Measurements from ENCODE around the gene POR. TPM values are rescaled to one million over a fixed set of nuclear protein-coding genes. Genes with fewer than 3 reads are reported as not detected.

Gene POR
- total RNA-seq, 1 donor from 2014 or later: 71.5 TPM

DNA sequence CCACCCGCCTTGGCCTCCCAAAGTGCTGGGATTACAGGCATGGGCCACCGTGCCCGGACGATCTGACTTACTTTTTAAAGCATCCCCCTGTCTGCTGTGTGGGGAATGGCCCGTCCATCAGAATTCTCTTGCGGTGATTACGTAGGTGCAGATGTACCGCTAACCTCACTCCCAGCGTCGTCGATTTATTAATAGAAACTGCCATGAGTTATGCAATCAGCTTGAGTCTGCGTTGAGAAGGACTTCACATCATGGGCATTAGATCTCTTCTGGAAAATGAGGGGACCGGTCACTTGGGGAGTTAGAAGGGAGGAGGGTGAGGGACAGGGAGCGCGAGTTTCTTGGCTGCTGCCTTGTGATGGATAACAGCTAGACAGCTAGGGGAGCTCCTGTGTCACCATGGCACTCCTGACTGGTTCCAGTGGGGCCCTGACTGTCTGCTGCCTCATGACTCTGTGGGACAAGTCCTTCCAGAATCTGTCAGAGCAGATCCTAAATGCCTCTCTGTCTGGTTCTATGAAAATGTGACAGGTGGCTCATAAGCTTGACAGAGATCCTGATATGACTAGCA, 35.2 kb downstream of the POR start:
- DNase-seq (ENCODE audit: low spot score): no peak

DNA sequence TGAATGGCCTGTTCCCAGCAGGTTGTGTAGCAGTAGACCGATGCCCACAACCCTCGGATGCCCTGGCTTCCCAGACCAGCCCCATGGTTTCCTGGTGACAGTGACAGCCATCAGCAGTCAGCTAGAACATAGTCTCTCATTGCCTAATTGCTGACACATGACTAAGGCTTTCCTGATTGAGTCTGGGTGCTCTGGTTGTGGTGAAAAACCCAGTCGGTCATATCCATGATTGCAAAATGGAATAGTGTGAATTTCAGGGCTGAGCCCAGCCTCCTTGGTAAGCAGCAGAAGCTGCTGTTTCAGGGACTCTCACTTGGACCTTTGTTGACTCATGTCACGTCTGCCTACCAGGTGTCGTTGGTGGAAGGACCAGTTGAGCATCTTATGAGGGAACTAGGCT, 36.6 kb downstream of the POR start:
- no peak for DNase-seq (ENCODE audit: low spot score)

DNA sequence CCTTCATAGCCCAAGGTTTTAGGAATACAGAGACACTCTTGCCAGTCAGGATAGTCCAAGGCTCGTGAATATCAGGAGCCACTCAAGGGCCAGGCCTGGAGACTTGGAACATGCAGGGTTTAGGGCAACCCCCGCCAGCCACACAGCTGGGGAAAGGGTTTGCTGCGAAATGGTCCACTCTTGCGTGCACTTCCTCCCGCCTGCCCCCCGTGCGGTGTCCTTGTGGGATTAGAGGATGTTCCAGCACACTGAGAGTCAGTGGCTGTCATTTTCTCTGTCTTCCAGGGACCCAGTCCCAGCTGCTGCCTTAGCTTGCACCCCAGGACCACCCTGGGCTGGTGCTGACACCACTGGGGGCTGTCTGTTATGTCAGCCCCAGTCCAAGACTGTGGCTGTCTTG, 38.5 kb downstream of the POR start:
- DNase-seq (ENCODE audit: low spot score): no peak

DNA sequence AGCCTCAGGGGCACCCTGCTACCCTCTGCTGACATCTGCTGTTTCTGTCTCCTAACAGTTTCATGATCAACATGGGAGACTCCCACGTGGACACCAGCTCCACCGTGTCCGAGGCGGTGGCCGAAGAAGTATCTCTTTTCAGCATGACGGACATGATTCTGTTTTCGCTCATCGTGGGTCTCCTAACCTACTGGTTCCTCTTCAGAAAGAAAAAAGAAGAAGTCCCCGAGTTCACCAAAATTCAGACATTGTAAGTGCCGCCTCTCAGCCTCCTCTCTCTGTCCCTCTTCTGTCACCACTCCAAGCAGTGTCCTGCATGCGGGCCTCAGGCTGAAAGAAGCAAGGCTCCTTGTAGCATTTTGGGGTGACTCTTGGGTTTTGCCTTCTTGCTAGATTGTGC, 39.0 kb downstream of the POR start:
- DNase-seq (ENCODE audit: low spot score): no peak

DNA sequence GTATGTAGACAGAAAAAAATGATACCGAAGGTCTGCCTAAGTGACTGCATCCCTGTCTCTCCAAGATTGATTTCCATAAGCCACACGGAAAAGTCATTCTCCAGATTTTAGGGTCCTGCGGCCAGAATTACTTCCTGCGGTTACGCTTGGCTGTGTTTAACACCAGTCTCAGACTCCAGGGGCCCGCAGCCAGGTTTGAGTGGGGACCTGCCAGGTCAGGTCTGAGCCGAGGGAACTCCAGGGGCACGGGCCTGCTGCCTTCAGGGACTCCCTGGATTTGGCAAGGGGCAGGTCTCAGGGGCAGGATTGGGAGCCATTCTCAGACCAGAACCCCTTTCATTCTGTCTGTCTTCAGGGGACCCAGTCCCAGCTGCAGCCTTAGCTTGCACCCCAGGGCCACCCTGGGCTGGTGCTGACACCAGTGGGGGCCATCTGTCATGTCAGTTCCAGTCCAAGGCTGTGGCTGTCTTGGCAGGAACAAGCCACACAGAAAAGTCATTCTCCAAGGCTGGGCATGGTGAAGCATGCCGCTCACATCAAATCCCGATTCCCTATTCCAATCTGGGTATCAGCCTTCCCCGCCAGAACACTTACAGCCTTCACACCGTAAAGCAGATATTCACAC, 40.5 kb downstream of the POR start:
- no peak for DNase-seq (ENCODE audit: low spot score)

DNA sequence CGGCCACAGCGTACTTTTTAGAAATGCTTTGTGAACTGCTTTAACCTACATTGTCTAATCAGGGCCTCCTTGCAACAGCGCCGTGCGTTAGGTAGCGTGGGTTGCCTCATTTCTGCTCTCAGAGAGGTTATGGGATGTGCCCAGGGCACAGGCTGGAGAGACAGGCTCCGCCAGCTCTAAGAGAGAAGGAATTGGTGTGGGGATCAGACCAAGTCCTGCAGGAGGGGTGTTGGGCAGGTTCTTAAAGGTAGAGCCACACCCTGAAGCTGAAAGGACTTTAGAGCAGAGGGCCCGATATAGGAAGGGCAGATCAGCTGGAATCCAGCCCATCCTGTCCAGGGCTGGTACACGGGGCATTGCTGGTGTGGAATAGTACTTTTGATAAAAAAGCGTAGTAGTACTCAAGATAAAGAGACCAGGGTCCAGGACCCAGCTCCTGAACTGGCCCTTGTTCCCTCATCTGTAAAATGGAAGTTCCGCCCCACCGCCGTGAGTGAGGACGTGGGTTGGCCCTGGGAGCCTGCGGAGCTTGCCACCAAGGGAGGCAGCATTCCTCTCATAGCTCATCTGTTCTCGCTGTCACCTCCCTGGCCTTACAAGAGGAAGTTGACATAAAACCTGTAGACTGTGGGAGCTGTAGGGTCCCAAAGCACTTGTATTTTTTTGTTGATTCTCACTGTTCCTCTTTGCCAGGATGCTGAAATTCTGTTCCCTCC, 42.2 kb downstream of the POR start:
- peak; percentile 59 for DNase-seq (ENCODE audit: low spot score)

DNA sequence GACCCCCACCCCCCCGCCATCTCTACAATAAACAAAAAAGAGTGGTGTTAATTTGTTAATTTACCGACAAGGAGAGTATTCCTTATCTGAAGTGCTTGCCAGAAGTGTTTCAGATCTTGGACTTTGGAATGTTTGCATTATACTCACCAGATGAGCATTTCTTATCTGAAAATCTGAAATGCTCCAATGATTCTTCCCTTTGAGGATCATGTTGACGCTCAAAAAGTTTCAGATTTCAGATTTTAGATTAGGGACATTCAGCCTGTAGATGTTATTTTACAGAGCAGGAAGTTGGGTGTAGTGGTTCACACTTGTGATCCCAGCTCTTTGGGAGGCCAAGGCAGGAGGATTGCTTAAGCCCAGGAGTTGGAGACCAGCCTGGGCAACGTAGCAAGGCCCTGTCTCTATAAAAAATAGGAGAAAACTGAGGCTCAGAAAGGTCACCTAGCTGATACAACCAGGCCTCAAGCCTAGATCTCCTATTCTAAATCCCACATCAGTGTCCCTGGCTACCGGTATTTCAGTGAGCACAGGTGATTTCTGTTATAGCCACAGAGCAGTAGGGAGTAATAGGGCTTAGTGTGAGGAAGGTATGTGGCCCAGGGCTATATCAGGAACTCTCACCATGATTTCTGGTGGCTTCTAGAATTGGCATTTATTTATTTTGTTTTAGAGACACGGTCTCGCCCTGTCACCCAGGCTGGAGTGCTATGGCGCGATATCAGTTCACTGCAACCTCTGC, 44.0 kb downstream of the POR start:
- no peak for DNase-seq (ENCODE audit: low spot score)

DNA sequence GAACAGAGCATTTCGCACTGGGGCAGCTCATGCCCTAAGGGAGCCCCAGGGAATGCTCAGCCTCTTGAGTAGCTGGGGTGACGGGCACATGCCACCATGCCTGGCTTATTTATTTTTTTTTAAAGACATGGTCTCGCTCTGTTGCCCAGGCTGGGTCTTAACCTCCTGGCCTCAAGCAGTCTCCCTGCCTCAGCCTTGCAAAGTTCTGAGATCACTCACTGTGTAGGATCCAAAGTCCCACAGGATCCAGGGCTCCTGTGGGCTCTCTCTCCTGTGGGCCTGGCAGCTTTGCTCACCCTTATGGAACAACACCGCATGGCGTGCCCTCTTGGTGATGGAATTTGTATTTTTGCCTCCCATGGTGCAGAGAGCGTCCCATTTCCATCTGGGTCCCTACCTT, 45.4 kb downstream of the POR start:
- DNase-seq (ENCODE audit: low spot score): no peak

DNA sequence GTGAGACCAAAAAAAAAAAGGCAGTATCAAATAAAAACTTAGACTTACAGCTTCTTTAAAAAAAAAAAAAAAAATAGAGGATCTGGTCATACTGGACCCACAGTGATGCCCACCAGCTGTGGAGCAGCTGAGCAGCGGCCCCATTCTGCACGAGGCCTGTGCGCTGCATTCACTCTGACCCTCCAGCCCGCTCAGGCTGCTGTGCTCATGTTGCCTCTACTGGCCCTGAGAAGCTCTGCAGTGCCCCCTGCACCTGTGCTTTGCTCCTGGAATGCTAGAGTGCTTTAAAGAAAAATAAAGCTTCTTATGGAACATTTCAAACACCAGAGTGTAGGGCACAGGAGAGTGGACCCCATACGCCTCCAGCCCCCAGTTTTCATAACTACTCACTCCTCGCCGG, 46.3 kb downstream of the POR start:
- DNase-seq (ENCODE audit: low spot score): no peak

DNA sequence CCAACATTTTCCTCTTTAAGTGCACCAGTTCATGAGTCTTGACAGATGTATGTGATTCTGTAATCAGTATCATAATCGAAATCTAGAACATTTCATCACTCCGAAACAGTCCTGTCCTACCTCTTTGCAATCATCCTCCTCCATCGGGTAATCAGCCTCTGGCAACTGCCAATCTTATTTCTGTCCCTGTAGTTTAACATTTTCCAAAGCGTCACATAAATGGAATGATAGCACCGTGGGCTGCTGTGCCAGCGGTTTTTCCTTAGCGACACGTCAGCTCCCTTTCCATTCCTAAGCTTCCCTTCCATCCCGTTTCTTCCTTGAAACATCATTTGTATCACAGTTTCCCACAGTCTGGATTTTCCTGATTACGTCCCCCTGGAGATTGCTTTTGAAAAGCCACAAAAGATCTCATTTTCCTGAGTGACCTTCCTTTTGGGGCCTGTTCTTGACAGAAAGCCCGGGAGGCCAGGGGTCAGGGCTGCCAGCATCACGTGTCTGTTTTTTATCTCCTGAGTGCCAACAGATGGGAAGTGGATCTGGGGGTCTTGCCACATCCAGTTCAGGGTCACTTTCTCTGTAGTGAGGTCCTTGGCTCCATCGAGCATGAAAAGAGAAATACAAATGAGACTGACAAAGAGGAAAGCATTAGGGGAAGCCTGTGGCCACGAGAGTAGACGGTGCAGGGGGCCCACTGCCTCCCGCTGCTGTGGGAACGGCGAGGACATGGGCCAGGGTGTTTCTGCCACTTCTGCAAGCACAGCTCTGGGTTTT, 47.8 kb downstream of the POR start:
- DNase-seq (ENCODE audit: low spot score): peak; percentile 76

DNA sequence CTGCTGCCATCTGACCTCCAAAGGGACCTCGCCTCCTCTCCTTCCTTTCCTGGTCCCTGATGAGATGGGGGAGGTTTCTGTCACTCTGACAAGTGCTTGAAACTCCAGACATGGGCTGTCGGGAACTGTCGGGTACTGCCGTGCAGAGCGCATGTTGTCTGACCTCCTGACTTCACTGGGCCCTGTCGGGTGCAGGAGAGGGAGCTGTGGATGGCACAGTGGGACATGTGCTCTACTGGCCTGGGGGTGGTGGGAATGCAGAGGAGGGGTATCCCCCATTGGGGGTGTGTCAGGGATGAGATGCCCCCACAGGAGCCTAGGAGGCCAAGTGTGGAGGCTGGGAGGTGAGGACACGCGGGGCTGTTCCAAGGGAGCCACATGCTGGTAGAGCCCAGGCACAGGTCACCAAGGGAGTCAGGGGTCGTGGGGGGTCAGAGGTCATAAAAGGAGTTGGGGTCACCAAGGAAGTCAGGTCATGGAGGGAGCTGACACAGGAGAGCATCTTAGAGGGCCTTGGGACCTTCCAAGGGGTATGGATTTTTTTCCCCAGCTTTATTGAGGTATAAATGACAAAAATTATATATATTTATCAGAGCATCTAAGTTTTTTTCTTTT, 48.5 kb downstream of the POR start:
- DNase-seq (ENCODE audit: low spot score): no peak

DNA sequence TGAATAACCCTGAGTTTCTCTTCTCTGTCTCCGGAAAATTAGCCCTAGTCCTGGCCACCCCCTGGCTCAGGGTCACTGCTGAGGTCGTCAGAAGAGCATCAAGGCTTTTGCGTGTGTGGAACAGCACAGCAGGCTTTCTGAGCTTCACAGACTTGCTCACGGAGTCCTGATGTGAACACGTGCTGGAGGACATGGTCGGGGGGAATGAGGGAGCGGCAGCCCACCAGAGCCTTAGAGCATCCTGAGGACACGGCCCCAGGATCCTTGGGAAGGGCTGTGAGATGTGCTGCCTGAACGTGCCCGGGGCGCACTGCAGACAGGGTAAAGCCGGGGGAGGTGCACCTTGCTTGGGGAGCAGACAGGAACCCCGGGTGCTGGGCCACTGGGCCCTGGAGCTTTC, 50.7 kb downstream of the POR start:
- no peak for DNase-seq (ENCODE audit: low spot score)

DNA sequence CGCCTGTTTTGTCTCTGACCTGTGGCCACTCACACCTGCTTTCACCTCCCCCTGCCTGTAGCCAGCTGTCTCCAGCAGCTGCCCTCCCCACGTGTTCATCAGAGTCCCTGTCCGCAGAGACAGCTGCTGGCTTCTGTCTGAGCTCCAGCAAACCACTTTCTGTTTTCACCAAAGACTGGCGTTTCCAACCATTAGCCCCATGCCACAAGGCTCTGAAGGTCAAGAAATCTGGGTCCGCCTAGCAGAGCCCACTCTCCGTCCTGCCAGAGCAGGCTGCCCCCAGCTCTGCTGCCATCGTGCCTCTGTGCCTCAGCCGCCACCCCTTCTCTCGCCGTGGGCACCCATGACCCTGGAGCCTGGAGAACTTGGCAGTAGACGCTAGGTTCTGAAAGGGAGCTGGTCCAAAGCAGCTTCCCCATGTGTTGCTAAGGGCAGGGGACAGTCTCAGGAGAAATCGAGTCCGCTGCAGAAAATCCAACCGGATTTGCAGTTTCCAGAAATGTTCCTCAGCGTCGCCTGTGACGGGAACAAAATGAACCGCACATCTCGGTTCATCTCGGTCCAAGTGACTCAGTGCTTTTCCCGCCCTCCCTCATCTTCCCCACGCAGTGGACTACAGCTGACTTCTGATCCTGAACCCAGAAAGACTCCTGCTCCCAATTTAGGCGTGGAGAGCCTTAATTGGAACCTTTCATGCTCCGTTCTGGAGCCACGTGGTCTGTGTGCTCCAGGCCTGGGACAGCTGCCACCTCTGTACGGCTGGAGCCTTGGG, 51.4 kb downstream of the POR start:
- no peak for DNase-seq (ENCODE audit: low spot score)

DNA sequence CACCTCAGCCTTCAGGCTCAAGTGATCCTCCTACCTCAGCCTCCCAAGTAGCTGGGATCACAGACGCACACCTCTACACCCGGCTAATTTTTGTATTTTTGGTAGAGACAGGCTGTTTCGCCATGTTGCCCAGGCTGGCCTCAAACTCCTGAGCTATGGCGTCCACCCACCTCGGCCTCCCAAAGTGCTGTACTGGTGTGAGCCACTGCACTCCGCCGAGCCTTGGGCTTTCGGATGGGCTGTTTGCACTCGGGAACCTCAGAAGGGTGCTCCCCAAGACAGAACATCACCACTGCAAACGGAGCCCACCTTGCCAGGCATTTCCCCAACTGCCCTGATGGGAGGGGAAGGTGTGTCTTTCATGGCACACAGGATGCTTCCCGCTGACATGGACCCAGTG, 52.1 kb downstream of the POR start:
- DNase-seq (ENCODE audit: low spot score): no peak

DNA sequence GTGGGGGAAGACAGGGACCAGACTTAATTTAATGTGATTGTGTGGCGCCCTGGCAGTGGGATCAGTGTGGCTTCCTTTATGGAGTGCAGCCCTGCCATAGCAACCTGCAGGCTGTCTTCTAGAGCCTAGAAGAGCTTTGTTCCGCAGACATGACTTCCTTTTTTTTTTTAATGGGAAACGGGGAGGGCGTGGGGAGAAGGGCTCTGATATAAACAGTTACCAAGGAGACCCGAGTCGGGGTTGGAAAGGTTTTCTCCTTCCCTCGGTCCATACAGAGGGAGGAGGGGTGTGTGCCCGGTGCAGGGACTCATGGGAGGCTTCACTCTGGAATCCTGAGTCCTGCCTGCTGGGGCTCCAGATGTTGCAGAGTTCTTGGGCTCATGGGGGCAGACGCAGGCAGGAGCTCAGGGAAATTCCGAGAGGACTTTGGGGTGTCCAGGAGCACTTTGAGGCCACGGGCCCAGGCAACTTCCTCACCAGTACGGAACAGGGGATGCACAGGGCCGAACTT, 52.6 kb downstream of the POR start:
- peak; percentile 94 for DNase-seq (ENCODE audit: low spot score)

DNA sequence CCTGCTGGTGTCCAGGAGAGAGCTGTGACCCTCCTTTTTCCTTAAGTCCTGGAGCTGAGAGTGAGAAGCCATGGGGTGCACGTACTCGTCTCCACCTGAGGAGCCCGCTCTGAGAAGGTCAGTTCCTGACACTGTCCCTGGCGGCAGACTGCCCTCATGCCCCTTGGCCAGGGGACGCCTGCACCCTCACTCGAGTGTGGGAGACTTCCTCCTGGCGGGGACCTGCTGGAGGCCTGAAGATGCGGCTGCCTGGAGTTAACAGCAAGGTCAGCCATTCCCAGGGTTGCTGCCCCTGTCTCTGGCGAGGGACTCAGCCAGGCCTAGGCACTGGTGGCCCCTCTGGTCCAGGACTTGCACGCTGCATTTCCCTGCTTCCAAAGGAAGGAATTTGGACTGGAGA, 53.1 kb downstream of the POR start:
- no peak for DNase-seq (ENCODE audit: low spot score)

DNA sequence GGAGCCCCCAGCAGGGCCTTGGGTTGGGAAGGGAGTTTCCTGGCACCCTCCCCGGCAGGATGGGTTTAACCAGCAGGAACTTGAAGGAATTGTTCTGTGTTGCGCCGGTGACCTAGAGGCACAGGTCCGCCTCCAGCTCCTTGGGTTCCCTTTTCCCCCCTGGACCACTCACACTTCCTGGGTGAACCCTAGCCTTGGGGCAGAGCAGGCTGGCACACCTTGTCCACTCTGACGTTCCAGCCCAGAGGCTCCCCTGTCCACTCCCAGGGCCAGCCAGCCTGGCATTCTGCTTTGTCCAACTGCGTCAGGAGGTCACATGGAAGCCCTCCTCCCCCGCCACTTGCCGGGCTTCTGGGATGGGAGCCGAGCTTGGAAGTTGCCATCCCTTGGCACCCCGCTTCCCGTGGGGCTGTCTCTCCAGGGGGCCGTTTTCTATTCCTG, 53.6 kb downstream of the POR start:
- DNase-seq (ENCODE audit: low spot score): no peak

DNA sequence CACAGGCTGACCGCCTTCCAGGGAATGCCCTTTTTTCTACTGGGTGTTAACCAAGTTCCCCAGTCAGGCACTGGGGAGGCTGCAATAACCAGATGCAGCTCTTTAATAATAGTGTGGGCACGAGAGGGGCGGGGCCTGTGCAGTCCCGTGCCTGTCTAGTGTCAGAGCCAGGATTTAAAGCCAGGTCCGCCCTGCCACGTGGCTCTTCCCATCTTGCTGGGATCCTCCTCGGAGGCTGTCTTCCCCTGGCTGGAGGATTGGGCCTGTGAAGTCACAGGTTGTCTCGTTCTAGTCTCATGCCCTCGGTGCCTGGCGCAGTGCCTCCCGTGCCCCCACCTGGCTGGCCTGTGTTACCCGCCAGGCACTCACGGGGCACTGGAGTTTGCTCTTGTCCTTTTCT, 54.2 kb downstream of the POR start:
- peak; percentile 50 for DNase-seq (ENCODE audit: low spot score)

DNA sequence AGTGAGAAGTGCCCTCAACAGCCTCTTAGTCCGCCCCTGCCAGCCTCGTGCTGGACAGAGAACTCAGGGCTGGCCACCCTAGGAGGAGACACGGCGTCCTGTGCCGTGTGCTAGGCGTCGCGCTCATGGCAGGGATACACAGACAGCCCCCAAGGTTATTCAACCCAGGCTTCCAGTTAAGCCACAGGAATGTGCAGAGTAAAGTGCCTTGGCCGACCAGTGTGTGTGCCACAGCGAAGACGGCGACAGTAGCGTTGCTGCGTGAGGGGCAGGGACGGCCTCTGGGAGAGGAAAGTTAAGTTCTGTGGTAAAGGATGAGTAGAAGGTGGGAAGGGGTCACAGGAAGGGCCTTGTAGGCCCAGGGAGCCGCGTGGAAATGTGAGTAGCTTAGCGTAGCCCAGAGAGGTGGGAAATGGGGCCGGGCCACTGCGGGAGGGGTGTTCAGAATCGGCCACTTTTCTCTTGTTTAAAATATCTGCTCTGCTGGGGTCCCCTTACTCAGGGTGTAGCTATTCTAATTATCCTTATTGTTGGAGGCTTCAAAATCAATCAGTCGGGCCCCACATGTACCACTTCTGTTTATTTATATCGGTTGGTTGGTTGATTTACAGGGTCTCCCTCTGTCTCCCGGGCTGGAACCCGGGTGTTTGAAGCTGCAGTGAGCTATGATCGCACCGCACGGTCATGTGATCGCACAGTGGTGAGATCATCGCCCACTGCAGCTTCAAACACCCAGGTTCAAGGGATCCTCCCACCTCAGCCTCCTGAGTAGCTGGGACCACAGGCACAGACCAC, 54.9 kb downstream of the POR start:
- no peak for DNase-seq (ENCODE audit: low spot score)

All from umbilical cord (tissue), 2 donors.